Suprapubic skin (tissue), 4 donors: Measurements from ENCODE around the gene PPP1R9B.

Experiments
- EP300 ChIP-seq: sonication (generic); formaldehyde crosslinking; IDR thresholded peaks from one replicate; pipeline ENCODE4 v1.6.1; 2017; ENCODE audit warnings: antibody characterized with exemption
- POLR2A ChIP-seq, 2 donors: fragments of 450-650 bp; IDR thresholded peaks; one replicate each; pipeline ENCODE4 v1.6.1; 2017; ENCODE audit warnings: antibody characterized with exemption in 2 of 2, mild to moderate bottlenecking in 2 of 2, moderate library complexity in 2 of 2
- POLR2AphosphoS5 ChIP-seq, 3 donors: sonication (generic); formaldehyde crosslinking; IDR thresholded peaks; one replicate each; pipeline ENCODE4 v1.6.1; 2017; ENCODE audit warnings: antibody characterized with exemption in 3 of 3
- TF ChIP-seq, protein P1 (sequence below), 2 donors: fragments of 200-600 bp in 1 of 2; fragments of 450-650 bp in 1 of 2; sonication (generic) in 1 of 2; IDR thresholded peaks; one replicate each; pipeline ENCODE4 v1.5.1; 2016 to 2019; ENCODE audit warnings: antibody characterized with exemption in 2 of 2, mild to moderate bottlenecking in 1 of 2, moderate library complexity in 1 of 2

DNA sequence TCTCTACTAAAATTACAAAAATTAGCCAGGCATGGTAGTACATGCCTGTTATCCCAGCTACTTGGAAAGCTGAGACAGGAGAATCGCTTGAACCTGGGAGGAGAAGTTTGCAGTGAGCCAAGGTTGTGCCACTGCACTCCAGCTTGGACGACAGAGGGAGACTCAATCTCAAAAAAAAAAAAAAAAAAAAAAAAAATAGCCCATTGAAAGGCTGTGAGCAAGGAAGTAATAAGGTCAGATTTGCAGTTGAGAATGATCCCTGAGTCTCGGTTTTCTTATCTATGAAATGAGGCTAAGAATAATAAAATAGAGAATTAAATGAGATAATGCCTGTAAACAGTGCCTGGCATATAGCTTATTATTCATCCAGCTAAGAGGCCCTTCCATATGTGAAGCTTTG, 56.7 kb downstream of the PPP1R9B start:
- TF ChIP-seq, protein P1, sequence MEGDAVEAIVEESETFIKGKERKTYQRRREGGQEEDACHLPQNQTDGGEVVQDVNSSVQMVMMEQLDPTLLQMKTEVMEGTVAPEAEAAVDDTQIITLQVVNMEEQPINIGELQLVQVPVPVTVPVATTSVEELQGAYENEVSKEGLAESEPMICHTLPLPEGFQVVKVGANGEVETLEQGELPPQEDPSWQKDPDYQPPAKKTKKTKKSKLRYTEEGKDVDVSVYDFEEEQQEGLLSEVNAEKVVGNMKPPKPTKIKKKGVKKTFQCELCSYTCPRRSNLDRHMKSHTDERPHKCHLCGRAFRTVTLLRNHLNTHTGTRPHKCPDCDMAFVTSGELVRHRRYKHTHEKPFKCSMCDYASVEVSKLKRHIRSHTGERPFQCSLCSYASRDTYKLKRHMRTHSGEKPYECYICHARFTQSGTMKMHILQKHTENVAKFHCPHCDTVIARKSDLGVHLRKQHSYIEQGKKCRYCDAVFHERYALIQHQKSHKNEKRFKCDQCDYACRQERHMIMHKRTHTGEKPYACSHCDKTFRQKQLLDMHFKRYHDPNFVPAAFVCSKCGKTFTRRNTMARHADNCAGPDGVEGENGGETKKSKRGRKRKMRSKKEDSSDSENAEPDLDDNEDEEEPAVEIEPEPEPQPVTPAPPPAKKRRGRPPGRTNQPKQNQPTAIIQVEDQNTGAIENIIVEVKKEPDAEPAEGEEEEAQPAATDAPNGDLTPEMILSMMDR (IDR thresholded peaks at IDR 0.05) = no peak
- TF ChIP-seq POLR2AphosphoS5 (IDR thresholded peaks at IDR 0.05) = no peak
- no peak for TF ChIP-seq POLR2A (IDR thresholded peaks at IDR 0.05)
- TF ChIP-seq EP300 = no peak
